ENCODE data around the gene SERPINB1.
"Not testable (repeated sequence)": the region's sequence is repeated elsewhere in the genome, so short reads cannot be mapped to it uniquely, and the experiment has no call there.

SERPINB1 gene

DNA sequence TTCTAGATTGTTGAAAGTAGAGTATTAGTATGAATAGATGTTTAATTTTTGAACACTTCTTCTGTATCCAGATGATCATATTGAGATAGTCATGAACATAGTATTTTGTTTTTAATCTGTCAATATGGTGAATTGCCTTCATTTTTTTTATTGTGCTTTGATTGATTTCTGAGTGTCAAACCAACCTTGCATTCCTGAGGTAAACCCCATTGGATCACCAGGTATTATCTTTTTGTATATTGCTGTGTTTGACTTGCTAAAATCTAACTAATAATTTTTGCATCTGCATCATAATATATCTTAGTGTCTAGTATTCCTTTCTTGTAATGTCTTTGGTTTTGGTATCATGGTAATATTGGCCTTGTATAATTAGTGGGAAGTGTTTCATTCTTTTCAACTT lies 25.5 kb downstream of the SERPINB1 start:
- no peak for DNase-seq (ENCODE audit: low spot score)

DNA sequence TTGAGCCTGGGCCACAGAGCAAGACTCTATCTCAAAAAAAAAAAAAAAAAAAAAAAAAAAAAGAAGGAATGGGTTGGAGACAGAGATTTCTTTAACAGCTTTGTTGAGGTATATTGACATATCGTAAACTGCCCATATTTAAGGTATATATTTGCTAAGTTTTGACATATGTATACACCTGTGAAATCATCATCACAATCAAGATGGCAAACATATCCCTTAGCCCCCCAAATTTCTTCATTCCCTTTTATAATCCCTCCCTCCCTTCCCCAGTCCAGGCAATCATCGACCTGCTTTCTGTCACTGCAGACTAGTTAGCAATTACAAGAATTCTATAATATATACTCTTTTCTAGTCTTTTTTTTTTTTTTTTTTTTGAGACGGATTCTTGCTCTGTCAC lies 29.0 kb downstream of the SERPINB1 start:
- DNase-seq (ENCODE audit: low spot score), result no peak

DNA sequence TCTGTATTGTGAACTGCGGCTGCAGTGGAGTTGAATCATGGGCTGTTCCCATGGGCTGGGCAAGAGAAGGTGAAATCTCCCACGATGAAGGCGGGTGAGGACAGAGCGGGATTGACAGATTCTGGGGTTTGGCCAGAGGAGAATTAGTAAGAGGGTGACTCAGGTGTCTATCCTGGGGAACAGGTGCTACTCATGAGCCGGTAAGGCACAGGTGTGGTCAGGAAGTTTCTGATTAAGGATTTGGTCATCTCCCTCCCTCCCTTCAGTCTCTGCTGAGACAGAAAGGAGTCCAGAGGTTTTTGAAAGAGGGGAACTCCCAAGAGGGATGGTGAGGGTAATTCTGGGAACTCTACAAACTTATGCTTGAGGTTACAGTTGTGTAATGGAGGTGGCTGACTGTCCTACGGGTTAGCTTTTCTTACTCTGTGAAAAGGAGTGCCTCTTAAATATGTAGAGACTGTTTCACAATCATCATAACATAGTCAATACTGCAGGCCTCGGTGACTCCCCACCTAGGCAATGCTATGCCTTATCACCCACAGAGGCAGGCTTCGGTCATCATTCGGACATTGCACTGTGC lies 31.5 kb downstream of the SERPINB1 start:
- no peak for DNase-seq (ENCODE audit: low spot score)

DNA sequence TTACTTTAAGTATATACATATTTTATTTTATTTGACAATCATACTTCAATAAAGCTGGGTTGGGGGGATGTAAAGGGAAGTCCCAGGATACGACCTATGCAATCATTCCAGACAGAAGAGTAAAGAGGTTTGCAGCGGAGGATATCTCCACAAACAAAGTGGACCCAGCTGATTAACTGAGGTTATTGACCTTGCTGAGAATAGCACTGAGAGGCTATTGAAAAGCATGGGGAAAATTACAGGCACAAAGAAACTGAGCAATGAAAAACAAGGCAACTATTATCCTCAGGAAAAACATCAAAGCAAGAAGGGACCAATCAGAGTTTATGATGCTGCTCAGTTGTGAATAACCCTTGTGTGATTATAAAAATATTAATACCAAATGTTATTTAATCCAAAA lies 32.6 kb downstream of the SERPINB1 start:
- no peak for DNase-seq (ENCODE audit: low spot score)

DNA sequence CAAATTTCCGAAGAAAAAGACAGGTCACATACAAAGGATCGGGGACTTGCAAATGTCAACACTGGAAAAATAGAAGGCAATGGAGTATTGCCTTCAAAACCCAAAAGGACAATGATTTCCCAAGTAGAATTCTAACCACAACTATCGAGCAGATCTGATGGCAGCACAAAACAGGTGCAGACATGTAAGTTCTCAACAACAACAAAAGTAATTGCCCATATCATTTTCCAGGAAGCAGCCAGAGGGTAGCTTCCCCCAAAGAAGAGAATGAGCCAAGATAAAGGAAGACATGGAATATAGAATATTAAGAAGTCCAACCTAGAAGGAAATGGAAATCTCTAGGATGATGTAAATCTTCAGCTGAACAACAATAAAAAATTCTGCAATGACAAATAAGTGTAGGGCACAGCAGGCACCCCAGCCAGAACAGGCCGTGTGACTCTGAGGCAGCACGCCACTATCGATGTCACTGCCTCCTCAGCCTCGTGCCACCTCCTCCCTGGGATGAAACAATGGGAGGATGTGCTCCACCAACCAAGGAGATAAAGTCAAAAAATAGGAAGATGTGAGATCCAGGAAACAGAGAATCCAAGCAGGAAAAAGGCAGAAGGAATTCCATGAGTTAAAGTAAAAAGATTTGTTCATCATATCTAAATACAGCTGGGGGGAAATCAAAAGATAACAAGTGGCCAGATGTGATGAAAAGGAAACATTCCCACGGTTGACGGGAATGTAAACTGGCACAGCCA lies 34.1 kb downstream of the SERPINB1 start:
- no peak for DNase-seq (ENCODE audit: low spot score)

DNA sequence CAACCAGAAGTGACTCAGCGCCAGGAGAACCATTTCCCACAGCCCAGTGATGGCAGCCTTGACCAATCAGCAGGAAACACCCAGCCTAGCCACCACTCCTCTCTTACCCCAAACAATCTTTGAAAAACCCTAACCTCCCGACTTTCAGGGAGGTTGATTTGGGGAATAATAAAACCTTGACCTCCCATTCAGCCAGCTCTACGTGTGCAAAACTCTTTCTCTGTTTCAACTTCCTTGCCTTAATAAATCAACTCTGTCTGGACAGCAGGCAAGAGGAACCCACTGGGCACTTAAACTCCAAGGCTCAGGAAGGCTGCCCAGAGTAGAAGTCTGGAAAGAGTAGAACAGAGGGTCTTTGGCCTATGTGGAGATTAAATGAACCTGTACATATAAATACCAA lies 35.0 kb downstream of the SERPINB1 start:
- no peak for DNase-seq (ENCODE audit: low spot score)

DNA sequence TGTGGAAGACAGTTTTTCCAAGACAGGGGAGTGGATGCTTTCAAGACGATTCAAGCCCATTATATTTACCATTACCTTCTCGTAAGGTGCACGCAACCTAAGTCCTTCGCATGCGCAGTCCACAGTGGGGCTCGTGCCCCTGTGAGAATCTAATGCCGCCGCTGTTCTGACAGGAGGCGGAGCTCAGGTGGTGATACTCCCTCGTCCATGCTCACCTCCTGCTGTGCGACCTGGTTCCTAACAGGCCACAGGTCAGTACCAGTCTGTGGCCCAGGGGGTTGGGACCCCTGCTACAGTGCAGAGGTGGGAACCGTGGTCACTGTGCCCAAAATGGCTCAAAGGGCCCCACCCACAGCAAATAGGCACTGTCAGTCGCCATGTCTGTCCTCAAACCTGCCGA lies 36.6 kb downstream of the SERPINB1 start:
- DNase-seq (ENCODE audit: low spot score), result no peak

DNA sequence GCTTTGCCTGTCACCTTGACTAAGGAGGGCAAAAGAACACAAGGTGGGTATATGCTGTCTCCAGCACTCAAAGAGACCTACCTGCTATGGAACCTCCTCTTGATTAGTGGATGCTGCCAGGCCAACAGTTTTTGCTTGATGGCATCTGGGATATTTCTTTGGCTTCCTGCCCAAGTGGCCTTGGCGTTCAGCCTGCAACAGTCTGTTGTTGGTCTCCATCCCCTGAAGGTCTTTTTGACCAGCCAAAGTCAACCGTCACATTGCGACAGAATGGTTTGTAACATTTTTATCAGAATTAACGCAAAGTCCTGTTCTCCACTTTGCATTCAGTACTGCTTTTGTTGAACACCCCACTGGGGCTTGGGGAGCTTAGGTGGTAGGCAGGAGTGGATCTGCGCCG lies 37.1 kb downstream of the SERPINB1 start:
- DNase-seq (ENCODE audit: low spot score), result no peak

DNA sequence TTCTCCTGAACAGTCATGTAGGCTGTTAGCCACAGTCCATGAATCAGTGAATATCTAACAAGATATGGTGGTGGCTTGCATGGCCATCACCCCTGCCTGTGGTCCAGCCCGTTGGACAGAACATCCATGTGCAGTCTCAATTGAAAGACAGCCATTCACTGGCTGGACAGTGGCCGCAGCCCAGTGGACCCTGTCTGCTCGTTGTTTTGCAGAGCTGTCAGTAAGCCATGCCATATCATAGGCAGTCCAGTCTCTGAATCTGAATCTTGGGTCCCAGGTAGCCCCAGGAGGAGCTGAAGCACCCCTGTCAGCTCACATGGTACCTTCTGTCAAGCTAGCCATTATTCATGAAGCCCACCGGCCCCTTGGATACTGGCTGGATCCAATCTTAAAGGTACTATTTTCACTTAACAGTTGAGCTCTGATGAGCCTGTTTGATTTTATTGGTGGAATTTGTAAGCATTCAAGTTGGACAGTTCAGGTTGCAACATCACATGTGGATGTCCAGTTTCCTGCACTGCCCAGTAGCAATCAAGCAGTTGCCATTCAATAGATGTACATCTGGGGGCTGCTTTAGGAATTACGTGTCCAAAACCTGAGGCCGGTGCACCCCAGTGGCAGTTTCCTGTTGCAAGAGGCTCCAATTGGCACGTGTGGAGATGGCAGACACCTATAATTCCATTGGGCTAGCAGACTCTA lies 37.8 kb downstream of the SERPINB1 start:
- DNase-seq (ENCODE audit: low spot score), result no peak

DNA sequence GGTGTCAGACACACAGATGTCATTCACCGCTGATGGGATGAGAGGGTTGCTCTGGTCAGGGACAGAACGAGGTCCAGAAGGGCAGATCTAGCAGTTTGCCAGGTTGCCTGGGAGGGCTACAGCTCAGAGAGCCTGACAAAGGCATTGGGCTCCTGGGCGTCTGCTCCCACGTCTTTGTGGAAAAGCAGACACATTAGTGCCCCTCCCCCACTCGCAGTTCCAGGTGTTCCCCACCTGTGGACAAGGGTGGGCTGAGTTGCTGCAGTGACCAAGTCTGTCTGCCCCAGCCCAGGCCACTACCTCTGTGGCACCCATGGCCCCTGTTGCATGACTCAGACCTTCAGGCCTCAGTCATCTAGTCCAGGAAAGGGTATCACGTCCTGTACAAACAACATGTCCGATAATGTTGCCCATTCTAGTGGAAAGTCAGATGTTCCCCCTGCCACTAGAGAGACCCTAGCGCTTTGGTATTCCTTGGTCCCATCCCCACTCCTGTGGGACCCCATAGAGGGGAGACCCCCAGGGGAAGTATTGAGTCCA lies 39.1 kb downstream of the SERPINB1 start:
- no peak for DNase-seq (ENCODE audit: low spot score)

DNA sequence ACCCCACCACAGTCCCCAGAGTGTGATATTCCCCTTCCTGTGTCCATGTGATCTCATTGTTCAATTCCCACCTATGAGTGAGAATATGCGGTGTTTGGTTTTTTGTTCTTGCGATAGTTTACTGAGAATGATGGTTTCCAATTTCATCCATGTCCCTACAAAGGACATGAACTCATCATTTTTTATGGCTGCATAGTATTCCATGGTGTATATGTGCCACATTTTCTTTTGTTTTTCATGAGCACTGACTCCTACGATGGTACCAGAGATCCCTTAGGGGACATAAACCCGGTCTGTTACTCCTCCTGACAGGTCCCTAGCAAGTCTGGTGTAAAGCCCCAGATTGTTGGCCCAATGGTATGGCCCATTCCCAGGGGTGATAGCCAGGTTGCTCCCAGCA lies 40.0 kb downstream of the SERPINB1 start:
- DNase-seq (ENCODE audit: low spot score), result not testable (repeated sequence)

DNA sequence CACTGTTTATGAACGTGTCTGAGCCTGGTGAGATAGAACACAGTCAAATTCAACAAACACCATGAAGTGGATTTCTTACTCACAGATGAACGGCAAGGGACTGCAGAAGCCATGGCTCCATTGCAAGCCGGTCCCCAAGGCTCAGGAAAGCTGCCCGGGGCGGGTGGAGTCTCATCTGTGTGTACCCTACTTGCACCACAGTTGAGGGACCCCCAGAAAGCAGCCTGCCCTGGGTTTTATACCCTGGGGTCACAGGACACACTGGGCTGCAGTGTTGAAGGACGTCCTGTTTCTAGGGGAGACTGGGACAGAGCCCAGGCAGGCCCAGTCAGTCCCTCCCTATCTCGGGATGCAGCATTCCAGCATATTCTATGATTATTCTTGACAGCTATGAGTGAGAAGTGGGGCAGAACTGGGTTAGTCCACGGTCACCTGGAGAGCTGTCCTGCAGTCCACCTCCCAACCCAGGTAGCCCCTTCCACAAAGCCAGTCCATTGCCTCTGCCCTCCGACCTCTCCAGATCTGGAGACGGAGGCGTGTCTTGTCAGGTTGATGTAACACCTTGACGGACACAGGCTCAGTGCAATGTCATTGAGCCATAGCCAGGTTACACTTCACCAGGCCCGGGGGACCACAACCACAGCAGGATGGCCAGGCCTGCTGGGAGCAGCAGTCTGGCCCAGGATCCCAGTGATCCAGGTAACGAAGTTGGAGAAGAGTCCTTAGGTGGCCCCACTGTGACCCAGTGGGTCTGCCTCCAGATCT lies 40.9 kb downstream of the SERPINB1 start:
- no peak for DNase-seq (ENCODE audit: low spot score)

DNA sequence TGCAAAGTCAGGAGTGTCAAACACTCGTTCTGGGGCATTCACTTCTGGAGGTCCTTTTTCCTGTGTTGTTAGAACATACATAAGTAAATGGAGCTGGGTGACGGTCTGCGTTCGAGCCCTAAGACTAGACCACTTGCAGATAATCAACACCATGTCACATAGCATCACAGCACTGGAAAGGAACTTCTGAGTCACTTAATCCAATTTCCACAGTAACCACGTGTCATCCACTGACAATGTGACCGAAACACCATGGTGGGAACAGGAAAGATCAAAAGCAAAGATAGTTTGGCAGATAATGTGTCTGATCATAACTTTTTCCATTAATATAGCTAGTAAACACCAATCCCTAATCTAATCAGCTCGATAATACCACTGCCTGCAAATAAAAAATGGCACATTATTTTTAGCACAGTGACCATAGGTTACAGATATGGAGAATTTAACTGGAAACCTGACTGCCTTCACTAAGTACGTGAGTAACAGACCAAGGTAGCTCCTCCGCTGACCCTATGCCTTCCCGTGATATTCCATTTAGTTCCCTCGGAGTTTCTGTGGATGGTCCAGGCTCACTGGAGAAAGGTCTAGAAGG lies 41.6 kb downstream of the SERPINB1 start:
- no peak for DNase-seq (ENCODE audit: low spot score)

DNA sequence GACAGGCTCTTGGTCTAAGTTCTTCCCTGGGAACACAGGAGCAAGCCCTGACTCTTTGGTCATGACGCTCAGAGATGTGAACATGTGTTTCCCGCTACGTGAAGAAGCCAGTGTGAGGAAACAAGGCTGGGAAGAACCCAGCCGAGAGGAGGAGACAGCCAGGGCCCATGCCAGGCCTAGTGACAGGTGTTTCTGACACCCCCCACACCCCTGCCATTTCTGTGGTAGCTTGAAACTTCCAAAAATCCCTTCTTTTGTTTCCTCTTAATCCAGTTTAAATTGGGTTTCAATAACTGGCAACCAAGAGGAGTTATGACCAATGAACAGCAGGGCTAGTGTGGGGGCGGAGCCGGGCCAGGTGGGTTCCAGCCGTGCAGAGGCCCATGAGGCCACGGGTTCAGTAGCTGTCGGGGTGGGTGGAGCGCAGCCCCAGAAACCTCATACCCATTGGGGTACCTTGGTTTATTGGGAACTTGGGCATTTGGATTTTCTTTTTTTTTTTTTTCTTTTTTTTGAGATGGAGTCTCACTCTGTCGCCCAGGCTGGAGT lies 43.0 kb downstream of the SERPINB1 start:
- DNase-seq (ENCODE audit: low spot score), result no peak

DNA sequence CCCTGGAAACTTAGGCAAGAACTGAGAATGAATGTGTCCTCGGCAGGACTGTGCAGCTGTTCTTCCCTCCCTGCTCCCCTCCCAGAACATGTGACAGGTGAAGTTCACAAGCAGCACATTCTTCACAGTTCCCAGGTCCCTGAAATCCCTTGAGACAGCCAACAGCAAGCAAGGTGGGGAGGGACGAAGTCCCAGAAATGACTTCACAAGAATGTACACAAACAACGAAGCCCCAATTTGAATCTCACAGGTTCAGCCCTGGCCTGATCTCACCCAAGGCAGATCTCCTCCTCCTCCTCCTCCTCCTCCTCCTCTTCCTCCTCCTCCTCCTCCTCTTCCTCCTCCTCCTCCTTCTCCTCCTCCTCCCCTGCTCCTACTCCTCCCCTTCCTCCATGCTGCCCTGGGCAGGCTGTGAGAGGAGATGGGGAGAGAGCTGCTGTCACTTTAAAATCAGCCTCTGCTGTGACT lies 44.1 kb downstream of the SERPINB1 start:
- no peak for DNase-seq (ENCODE audit: low spot score)

DNA sequence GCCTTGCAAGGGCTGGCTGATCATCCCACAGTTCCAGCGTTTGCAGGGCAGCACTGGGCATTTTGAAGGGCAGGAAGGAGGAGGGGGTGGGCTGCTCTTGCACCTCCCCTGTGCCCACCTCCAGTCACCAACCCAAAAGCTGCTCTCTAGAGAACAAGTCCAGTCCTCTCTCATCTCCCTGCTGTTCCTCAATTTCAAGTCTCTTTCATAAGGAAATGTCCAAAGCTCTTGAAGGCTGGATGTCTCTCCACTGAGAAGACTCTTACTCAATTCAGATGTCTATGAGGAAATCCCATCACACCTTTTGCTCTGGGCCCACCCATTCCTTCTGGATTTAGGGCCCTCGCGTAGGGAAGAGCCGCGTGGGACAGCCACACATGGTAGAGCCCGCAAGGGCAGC lies 44.8 kb downstream of the SERPINB1 start:
- DNase-seq (ENCODE audit: low spot score), result no peak

DNA sequence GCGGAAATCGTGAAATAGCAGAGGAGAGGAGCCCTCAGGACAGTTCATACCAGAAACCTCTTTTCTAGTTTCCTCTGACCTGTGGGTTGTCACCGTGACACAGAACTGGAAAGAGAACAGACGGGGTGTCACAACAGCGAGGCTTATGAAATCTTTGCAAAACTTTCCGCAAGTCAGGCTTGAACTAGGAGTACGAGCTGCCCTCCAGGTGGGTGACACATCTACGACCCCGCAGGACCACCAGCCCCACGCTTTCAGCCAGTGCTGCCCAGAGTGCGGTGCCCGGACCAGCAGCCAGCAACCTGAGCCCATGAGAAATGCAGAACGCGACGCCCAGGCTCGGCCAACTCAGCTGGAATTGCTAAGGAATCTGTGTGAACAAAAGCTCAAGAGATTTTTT lies 45.7 kb downstream of the SERPINB1 start:
- DNase-seq (ENCODE audit: low spot score), result no peak

DNA sequence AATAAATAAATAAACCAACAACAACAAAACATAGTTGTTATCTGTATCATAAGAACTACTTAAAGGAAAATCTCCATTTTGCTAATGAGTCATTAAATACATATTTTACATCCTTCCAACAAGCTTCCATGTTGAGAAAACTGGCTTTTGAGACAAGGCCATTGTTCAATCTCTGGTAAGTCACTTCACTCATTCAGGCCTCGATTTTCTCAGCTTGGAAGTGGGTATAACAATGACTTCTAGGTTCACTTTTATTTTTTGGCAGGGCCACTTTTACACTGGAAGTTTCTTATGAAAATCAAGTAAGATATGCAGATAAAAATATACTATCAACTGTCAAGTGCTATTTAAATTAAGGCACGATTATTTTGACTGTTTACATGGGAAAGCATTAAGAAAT lies 46.5 kb downstream of the SERPINB1 start:
- no peak for DNase-seq (ENCODE audit: low spot score)

DNA sequence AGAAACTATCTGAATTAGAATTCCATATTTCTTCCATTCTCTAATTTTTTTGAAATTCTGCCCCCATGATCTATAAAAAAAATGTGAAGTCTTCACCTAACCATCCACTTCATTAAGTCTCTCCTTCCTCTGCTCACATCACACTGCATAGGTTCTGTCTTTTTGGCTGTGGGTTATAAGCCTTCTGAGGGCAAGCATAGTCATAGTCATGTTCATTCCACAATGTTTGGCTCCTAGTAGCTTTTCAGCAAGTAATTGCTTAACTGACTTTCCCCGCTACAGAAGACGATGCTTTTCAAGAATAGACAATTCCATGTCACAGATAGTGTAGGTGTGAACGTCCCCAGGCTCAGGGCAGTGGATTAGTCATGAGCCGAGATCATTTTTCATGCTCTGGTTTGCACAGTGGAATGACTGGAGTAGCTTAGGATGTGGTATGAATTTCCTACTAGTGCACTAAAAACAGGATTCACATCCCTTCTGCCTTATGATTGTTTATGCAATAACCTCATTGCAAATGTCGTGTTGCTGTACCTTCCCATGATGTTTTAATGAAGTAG lies 47.4 kb downstream of the SERPINB1 start:
- no peak for DNase-seq (ENCODE audit: low spot score)

DNA sequence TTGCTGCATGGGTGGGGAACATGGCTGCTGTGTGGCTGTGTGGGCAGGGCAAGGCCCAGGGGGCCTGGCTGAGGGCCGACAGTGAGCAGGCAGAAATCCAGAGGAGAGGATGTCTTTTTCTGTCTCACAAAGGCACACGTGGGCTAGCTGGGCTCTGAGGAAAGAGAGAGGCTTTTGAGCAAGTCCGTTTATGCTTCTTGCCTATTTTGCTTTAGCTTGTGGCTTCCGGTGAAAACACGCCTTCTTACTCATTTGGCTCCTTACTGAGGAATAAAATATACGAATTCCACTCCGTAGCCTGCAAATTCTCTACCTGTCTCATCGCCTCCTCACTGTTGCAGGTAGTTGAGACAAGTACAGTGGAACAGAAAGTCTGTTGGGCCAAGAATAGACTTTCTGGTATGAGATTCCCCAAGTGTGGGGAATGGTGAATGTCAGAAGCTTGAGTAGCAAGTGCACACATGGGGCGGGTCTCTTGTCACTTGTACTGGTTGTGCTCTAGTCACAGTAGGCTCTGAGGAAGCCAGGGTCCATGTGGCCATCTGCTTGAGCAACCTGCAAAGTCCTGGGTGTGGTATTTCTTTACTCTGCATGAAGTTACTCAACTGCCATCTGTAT lies 48.0 kb downstream of the SERPINB1 start:
- no peak for DNase-seq (ENCODE audit: low spot score)

Data from D341Med (cell line).